Measurements from ENCODE around the gene TSPAN17. TPM values are rescaled to one million over a fixed set of nuclear protein-coding genes. Genes with fewer than 3 reads are reported as not detected.

The TSPAN17 gene
- total and polyA plus RNA-seq, 4 donors, result 20.8 to 55.1 (median 41.7) TPM

GRCh38 chr5:176646049-176646706 lies 1.1 kb upstream of the TSPAN17 start:
- peaks cover 15% of the 10 kb centered on the region for H3K36me3 ChIP-seq (ENCODE audit: control insufficient read depth, insufficient read depth, low read length)
- no peak for DNase-seq (ENCODE audit: low read depth in 4 of 6, low spot score in 6 of 6)
- no peak overlapping the region for H3K27ac ChIP-seq (ENCODE audit: low read depth, low read length)
- 97% methylated on average over 5 of the region's 7 CpGs for WGBS (ENCODE audit: insufficient coverage)
- no peaks in the 10 kb centered on the region for H3K9me3 ChIP-seq (ENCODE audit: control insufficient read depth, insufficient read depth, low read length)
- H3K27me3 ChIP-seq (ENCODE audit: control insufficient read depth, insufficient read depth, low read length), result no peaks in the 10 kb centered on the region
- peaks cover 37% of the 10 kb centered on the region for H3K4me1 ChIP-seq (ENCODE audit: control insufficient read depth, insufficient read depth, low read length)
- H3K4me3 ChIP-seq (ENCODE audit: low read depth, low read length), result no peak overlapping the region

DNA sequence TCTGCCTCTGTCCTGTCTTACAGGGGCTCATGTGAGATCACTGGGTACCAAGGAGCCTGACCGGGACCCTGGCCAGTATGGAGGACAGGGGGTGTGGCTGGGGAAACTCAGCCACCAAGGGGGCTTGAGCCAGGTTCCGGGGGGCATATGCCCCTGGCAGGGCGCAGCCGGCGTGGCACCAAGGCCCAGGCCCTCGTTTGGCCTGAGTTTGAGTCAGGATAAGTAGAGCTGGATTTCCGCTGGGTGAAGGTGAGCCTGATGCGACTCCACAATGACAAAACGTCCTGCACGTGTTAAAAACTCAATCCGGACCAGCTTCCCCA lies 616 bp upstream of the TSPAN17 start:
- DNase-seq (ENCODE audit: low read depth in 4 of 6, low spot score in 6 of 6), result no peak
- Histone ChIP-seq H3K36me3 (ENCODE audit: control insufficient read depth, insufficient read depth, low read length) (peaks cover 19% of the 10 kb centered on the region), H3K4me3 (ENCODE audit: low read depth, low read length) (peak overlapping the region; percentile 44), H3K4me1 (ENCODE audit: control insufficient read depth, insufficient read depth, low read length) (peaks cover 42% of the 10 kb centered on the region), H3K27ac (ENCODE audit: low read depth, low read length) (peak overlapping the region; percentile 76), H3K9me3 (ENCODE audit: control insufficient read depth, insufficient read depth, low read length) (no peaks in the 10 kb centered on the region), H3K27me3 (ENCODE audit: control insufficient read depth, insufficient read depth, low read length) (no peaks in the 10 kb centered on the region)
- 27% methylated on average over 11 of the region's 11 CpGs for WGBS (ENCODE audit: insufficient coverage)

GRCh38 chr5:176647843-176648473 lies 674 bp downstream of the TSPAN17 start:
- peak in 2 of 6 donors; percentile 51 to 70 for DNase-seq (ENCODE audit: low read depth in 4 of 6, low spot score in 6 of 6)
- peaks cover 53% of the 10 kb centered on the region for H3K4me1 ChIP-seq (ENCODE audit: control insufficient read depth, insufficient read depth, low read length)
- H3K36me3 ChIP-seq (ENCODE audit: control insufficient read depth, insufficient read depth, low read length), result peaks cover 26% of the 10 kb centered on the region
- peak overlapping the region; percentile 72 for H3K4me3 ChIP-seq (ENCODE audit: low read depth, low read length)
- no peaks in the 10 kb centered on the region for H3K27me3 ChIP-seq (ENCODE audit: control insufficient read depth, insufficient read depth, low read length)
- WGBS (ENCODE audit: insufficient coverage), result 4% methylated on average over 15 of the region's 20 CpGs
- H3K27ac ChIP-seq (ENCODE audit: low read depth, low read length), result no peak overlapping the region
- H3K9me3 ChIP-seq (ENCODE audit: control insufficient read depth, insufficient read depth, low read length), result no peaks in the 10 kb centered on the region

- peaks cover 32% of the 10 kb centered on the region for H3K36me3 ChIP-seq (ENCODE audit: control insufficient read depth, insufficient read depth, low read length)
- 75% methylated on average over 12 of the region's 15 CpGs for WGBS (ENCODE audit: insufficient coverage)
- peaks cover 55% of the 10 kb centered on the region for H3K4me1 ChIP-seq (ENCODE audit: control insufficient read depth, insufficient read depth, low read length)
- no peaks in the 10 kb centered on the region for H3K27me3 ChIP-seq (ENCODE audit: control insufficient read depth, insufficient read depth, low read length)
- peak overlapping the region; percentile 72 for H3K4me3 ChIP-seq (ENCODE audit: low read depth, low read length)
- H3K27ac ChIP-seq (ENCODE audit: low read depth, low read length), result no peak overlapping the region
- H3K9me3 ChIP-seq (ENCODE audit: control insufficient read depth, insufficient read depth, low read length), result no peaks in the 10 kb centered on the region
- no peak for DNase-seq (ENCODE audit: low read depth in 4 of 6, low spot score in 6 of 6)
Observed at GRCh38 chr5:176648474-176649194, 1.4 kb downstream of the TSPAN17 start.

GRCh38 chr5:176650354-176650884 lies 3.1 kb downstream of the TSPAN17 start:
- Histone ChIP-seq H3K27me3 (ENCODE audit: control insufficient read depth, insufficient read depth, low read length) (no peaks in the 10 kb centered on the region), H3K4me3 (ENCODE audit: low read depth, low read length) (no peak overlapping the region), H3K36me3 (ENCODE audit: control insufficient read depth, insufficient read depth, low read length) (peaks cover 50% of the 10 kb centered on the region), H3K9me3 (ENCODE audit: control insufficient read depth, insufficient read depth, low read length) (no peaks in the 10 kb centered on the region), H3K27ac (ENCODE audit: low read depth, low read length) (no peak overlapping the region), H3K4me1 (ENCODE audit: control insufficient read depth, insufficient read depth, low read length) (peaks cover 55% of the 10 kb centered on the region)
- DNase-seq (ENCODE audit: low read depth in 4 of 6, low spot score in 6 of 6), result no peak
- WGBS (ENCODE audit: insufficient coverage), result 67% methylated on average over 8 of the region's 8 CpGs

GRCh38 chr5:176651472-176651980 lies 4.2 kb downstream of the TSPAN17 start:
- Histone ChIP-seq H3K27ac (ENCODE audit: low read depth, low read length) (no peak overlapping the region), H3K36me3 (ENCODE audit: control insufficient read depth, insufficient read depth, low read length) (peaks cover 61% of the 10 kb centered on the region), H3K27me3 (ENCODE audit: control insufficient read depth, insufficient read depth, low read length) (no peaks in the 10 kb centered on the region), H3K4me3 (ENCODE audit: low read depth, low read length) (no peak overlapping the region), H3K4me1 (ENCODE audit: control insufficient read depth, insufficient read depth, low read length) (peaks cover 52% of the 10 kb centered on the region), H3K9me3 (ENCODE audit: control insufficient read depth, insufficient read depth, low read length) (no peaks in the 10 kb centered on the region)
- DNase-seq (ENCODE audit: low read depth in 4 of 6, low spot score in 6 of 6), result no peak
- WGBS (ENCODE audit: insufficient coverage), result 91% methylated on average over 12 of the region's 17 CpGs

DNA sequence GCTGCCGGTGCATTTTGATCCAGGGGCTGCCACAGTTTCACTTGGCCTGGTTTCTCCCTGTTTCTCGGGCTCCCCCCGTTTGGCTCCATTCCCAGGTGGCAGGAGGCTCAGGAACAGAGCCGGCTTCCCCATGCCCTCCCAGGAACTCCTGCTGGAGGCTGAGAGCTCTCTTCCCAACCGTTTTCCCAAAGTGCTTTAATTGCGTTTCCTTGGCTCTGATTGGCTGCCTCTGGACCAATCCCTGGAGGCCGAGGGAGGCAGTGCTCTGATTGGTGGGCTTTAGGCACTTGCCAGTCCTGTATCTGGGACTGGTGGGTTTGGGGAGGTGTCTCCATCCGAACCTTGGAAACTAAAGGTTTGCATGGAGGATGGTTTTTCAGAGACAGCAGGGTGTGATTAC lies 4.9 kb downstream of the TSPAN17 start:
- peaks cover 67% of the 10 kb centered on the region for H3K36me3 ChIP-seq (ENCODE audit: control insufficient read depth, insufficient read depth, low read length)
- no peaks in the 10 kb centered on the region for H3K9me3 ChIP-seq (ENCODE audit: control insufficient read depth, insufficient read depth, low read length)
- no peaks in the 10 kb centered on the region for H3K27me3 ChIP-seq (ENCODE audit: control insufficient read depth, insufficient read depth, low read length)
- 59% methylated on average over 7 of the region's 8 CpGs for WGBS (ENCODE audit: insufficient coverage)
- H3K4me3 ChIP-seq (ENCODE audit: low read depth, low read length), result no peak overlapping the region
- H3K27ac ChIP-seq (ENCODE audit: low read depth, low read length), result no peak overlapping the region
- DNase-seq (ENCODE audit: low read depth in 4 of 6, low spot score in 6 of 6), result peak in 2 of 6 donors; percentile 60 to 70
- H3K4me1 ChIP-seq (ENCODE audit: control insufficient read depth, insufficient read depth, low read length), result peaks cover 47% of the 10 kb centered on the region

DNA sequence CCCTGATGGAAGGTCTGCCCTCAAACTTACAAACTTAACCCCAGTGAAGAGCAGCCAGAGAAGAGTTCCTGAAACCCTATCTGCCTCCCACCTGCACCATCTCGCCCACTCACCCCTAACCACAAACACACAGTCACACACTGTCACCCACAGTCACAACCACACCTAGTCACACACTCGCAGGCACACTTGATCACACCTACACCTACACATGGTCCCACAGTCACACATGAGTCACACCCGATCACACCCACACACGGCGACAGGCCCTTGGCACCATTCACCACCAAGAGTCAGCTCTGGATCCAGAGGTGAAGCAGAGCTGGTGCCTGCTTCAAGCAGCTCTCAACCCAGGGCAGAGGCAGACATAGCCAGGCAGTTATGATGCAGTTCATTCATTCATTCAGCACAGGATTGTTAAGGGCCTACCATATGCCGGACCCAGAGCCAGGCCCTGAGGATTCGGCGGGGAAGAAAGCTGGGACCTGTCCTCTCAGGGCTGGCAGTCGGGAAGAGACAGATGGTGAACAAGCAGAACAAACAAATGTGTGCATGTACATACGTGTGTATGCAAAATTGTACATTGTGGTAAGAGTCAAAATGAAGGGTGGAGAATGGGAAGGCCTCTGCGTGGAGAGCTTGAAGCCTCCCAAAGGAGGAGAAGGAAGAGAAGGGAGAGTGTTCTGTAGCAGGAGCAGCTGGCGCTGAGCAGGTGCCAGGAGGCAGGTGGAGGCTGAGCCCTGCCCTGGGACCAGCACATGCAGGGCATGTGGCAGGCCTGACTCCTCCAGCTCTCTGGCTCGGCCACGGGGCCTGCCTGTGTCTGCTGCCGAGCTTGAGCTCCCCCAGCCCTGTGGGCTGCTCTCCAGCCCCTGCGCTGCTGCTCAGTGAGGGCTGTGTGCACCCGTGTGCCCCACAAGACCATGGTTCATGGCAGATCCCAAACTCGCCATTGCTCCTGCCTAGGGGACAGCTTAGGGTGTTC lies 6.4 kb downstream of the TSPAN17 start:
- H3K36me3 ChIP-seq (ENCODE audit: control insufficient read depth, insufficient read depth, low read length), result peaks cover 80% of the 10 kb centered on the region
- no peak overlapping the region for H3K27ac ChIP-seq (ENCODE audit: low read depth, low read length)
- no peak overlapping the region for H3K4me3 ChIP-seq (ENCODE audit: low read depth, low read length)
- DNase-seq (ENCODE audit: low read depth in 4 of 6, low spot score in 6 of 6), result no peak
- no peaks in the 10 kb centered on the region for H3K9me3 ChIP-seq (ENCODE audit: control insufficient read depth, insufficient read depth, low read length)
- H3K27me3 ChIP-seq (ENCODE audit: control insufficient read depth, insufficient read depth, low read length), result no peaks in the 10 kb centered on the region
- 86% methylated on average over 18 of the region's 18 CpGs for WGBS (ENCODE audit: insufficient coverage)
- peaks cover 38% of the 10 kb centered on the region for H3K4me1 ChIP-seq (ENCODE audit: control insufficient read depth, insufficient read depth, low read length)

GRCh38 chr5:176654856-176655255 lies 7.6 kb downstream of the TSPAN17 start:
- 83% methylated on average over 5 of the region's 14 CpGs for WGBS (ENCODE audit: insufficient coverage)
- H3K4me3 ChIP-seq (ENCODE audit: low read depth, low read length), result no peak overlapping the region
- DNase-seq (ENCODE audit: low read depth in 4 of 6, low spot score in 6 of 6), result no peak
- peaks cover 31% of the 10 kb centered on the region for H3K4me1 ChIP-seq (ENCODE audit: control insufficient read depth, insufficient read depth, low read length)
- H3K27ac ChIP-seq (ENCODE audit: low read depth, low read length), result no peak overlapping the region
- no peaks in the 10 kb centered on the region for H3K9me3 ChIP-seq (ENCODE audit: control insufficient read depth, insufficient read depth, low read length)
- no peaks in the 10 kb centered on the region for H3K27me3 ChIP-seq (ENCODE audit: control insufficient read depth, insufficient read depth, low read length)
- H3K36me3 ChIP-seq (ENCODE audit: control insufficient read depth, insufficient read depth, low read length), result peaks cover 84% of the 10 kb centered on the region

All from spinal cord (tissue), 10 donors.